ENCODE results near the gene IFNA14. TPM values are rescaled to one million over a fixed set of nuclear protein-coding genes. Genes with fewer than 3 reads are reported as not detected.
"Not testable (repeated sequence)": the region's sequence is repeated elsewhere in the genome, so short reads cannot be mapped to it uniquely, and the experiment has no call there.

The IFNA14 gene
- total RNA-seq, 1 experiment from 2014 or later, result not detected

GRCh38 chr9:21194867-21195776 lies 44.7 kb downstream of the IFNA14 start:
- H3K4me2 ChIP-seq; H3K27ac ChIP-seq; intact Hi-C loops (cut with micrococcal nuclease; ENCODE audit: unreplicated experiment); H3K4me3 ChIP-seq; H2AFZ ChIP-seq; H3K36me3 ChIP-seq (ENCODE audit: low read depth); CTCF ChIA-PET; H3K4me1 ChIP-seq (replicated peaks; ENCODE audit: insufficient read depth); H3K9me2 ChIP-seq (ENCODE audit: insufficient read depth); BruUV-seq (replicated peaks); H3K27me3 ChIP-seq (ENCODE audit: insufficient read depth, low read depth); H4K20me1 ChIP-seq (ENCODE audit: insufficient read depth); H3F3A ChIP-seq (ENCODE audit: insufficient read depth, low read depth); H3K79me2 ChIP-seq (ENCODE audit: low read depth); H3K9me3 ChIP-seq (ENCODE audit: insufficient read depth, low read depth): not testable (repeated sequence)
- peak in 1 of 2 experiments; percentile 34 for DNase-seq
- POLR2A ChIA-PET (ENCODE audit: unreplicated experiment), result interaction anchor here (0.5 to 0.6 kb wide), 2 partner anchors 54 to 131 kb away, joined by 4 to 5 read pairs; no protein-coding TSS in a partner anchor
- peak; percentile 56 for TF ChIP-seq CTCF (conservative IDR thresholded peaks at IDR 0.05)

Other genes starting within 250 kb of the IFNA14 start
- gene HACD4, start 208.4 kb downstream of the IFNA14 start, total RNA-seq (2021), result 2.4 and 4.5 TPM in 2 replicates
- not detected in 2 replicates for gene IFNB1, start 162.1 kb downstream of the IFNA14 start, total RNA-seq (2021)
- gene IFNW1, start 98.2 kb downstream of the IFNA14 start, total RNA-seq (2021), result not detected in 2 replicates
- gene IFNA21, start 73.3 kb downstream of the IFNA14 start, total RNA-seq (2021), result not detected in 2 replicates
- not detected in 2 replicates for gene IFNA4, start 52.4 kb downstream of the IFNA14 start, total RNA-seq (2021)
- not detected in 2 replicates for gene IFNA7, start 37.8 kb downstream of the IFNA14 start, total RNA-seq (2021)
- gene IFNA10, start 32.9 kb downstream of the IFNA14 start, total RNA-seq (2021), result not detected in 2 replicates
- gene IFNA16, start 22.7 kb downstream of the IFNA14 start, total RNA-seq (2021), result not detected in 2 replicates
- gene IFNA17, start 11.8 kb downstream of the IFNA14 start, total RNA-seq (2021), result not detected in 2 replicates
- not detected in 2 replicates for gene IFNA5, start 65.3 kb upstream of the IFNA14 start, total RNA-seq (2021)
- 9.1 and 10.5 TPM in 2 replicates for gene KLHL9, start 95.4 kb upstream of the IFNA14 start, total RNA-seq (2021)
- not detected in 2 replicates for gene IFNA6, start 110.9 kb upstream of the IFNA14 start, total RNA-seq (2021)
- gene IFNA13, start 128.1 kb upstream of the IFNA14 start, total RNA-seq (2021), result not detected in 2 replicates
- gene IFNA2, start 145.4 kb upstream of the IFNA14 start, total RNA-seq (2021), result not detected in 2 replicates
- not detected in 2 replicates for gene IFNA8, start 169.1 kb upstream of the IFNA14 start, total RNA-seq (2021)
- not detected in 2 replicates for gene IFNA1, start 200.4 kb upstream of the IFNA14 start, total RNA-seq (2021)
- 3.5 and 4.7 TPM in 2 replicates for gene IFNE, start 242.3 kb upstream of the IFNA14 start, total RNA-seq (2021)

All from PC-9 (cell line).